HG02798 (cell line): ENCODE data around the gene GPR35.

Experiments
- ATAC-seq: cut with Tn5 transposase; IDR thresholded peaks from one replicate; pipeline ENCODE4 v1.9.1; 2021; ENCODE audit warnings: mild to moderate bottlenecking; ENCODE audit not compliant: unreplicated experiment, poor library complexity

The GPR35 gene

GRCh38 chr2:240588006-240588655 lies 37.1 kb upstream of the GPR35 start:
- no peak for ATAC-seq

DNA sequence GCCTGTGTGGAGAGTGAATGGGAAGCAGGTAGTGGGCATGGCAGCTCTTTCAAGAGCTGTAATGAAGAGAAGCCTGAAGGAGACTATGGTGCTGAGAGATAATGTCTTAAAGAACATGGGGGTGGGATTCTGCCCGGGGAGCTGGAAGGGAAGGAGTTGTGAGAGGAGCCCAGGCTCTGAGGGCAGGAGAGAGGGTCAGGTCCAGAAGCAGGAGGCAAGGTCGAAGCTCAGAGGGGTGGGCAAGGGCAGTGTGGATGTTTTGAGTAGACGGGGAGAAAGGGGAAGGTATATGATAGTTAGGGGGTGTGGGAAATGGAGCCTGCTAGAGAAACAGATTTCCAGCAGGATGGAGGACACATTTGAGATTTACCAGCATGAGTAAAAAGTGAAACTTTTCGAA lies 36.6 kb upstream of the GPR35 start:
- ATAC-seq = no peak

GRCh38 chr2:240589375-240589774 lies 35.9 kb upstream of the GPR35 start:
- ATAC-seq = no peak

GRCh38 chr2:240589850-240590525 lies 35.3 kb upstream of the GPR35 start:
- ATAC-seq = no peak

- no peak for ATAC-seq
Observed at GRCh38 chr2:240590681-240591111, 34.6 kb upstream of the GPR35 start.

- no peak for ATAC-seq
Observed at GRCh38 chr2:240591226-240591625, 34.1 kb upstream of the GPR35 start.

DNA sequence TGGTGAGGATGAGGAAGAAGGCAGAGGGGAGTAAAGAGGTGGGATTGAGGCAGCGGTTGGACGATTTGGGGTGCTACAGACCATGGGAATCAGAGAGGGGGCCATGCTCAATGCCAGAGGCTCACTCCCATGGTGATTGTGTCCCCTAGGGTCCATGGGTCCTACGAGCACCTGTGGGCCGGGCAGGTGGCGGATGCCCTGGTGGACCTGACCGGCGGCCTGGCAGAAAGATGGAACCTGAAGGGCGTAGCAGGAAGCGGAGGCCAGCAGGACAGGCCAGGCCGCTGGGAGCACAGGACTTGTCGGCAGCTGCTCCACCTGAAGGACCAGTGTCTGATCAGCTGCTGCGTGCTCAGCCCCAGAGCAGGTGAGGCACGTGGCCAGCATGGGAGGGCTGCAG lies 33.5 kb upstream of the GPR35 start:
- ATAC-seq = no peak

DNA sequence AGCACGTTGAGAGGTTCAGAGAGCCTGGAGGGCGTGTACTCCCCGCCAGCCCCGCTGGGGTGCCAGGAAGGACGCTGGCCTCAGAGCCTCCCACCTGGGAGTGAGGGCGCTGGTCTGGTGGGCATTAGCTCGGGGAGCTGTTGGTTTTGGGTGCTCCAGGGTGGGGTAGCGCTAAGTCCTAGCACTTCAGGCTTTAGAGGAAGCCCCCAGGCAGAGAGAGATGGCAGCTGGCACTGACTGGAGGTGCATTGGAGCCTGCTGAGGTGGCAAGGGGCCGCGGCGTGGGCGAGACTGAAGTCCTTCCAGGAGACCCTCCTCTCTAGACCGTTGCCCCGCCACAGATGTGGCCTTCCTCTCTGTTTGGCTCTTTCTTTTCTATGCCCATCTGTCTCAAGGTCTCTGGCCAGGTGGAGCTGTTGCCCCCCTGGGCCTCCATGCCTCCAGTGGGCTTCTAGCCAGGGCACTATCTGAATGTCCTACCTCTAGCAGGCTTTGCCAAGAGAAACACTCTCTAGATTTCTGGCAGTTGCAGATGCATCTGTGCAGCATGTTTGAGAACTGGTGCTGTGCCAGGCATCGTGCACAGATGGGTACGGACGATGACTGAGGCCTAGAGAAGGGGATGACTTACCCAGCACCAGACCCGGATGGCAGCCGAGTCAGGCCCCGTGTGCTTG lies 32.1 kb upstream of the GPR35 start:
- ATAC-seq = no peak

DNA sequence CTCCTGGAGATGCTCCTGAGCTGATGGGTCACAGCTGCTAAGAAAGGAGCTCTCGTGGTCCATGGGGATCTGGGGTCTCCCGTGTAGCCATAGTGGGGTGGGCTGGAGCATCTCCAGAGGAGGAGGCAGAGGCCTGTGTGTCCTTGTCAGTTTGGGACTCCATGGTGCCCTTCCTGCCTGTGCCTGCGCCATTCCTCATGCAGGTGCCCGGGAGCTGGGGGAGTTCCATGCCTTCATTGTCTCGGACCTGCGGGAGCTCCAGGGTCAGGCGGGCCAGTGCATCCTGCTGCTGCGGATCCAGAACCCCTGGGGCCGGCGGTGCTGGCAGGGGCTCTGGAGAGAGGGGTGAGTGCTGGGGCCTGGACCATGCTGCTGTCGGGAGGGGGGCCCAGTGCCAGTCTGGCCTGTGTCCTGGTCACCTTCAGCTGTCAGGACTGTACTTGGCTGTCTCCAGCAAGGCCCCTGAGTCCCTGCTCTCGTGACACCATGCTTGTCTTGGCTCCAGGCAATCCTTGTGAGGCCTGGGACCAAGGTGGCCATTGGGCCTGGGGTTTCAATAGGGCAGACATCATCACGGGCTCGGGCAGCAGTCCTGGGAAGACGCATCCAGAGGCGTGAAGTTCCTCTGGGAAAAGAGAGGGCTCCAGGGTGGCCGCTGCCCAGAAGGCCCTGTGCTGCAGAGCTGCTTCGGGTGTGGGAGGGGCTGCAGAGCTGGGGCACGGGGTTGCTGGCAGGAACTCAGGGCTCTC lies 31.4 kb upstream of the GPR35 start:
- ATAC-seq = no peak

GRCh38 chr2:240594511-240595380 lies 30.5 kb upstream of the GPR35 start:
- no peak for ATAC-seq

GRCh38 chr2:240595381-240596079 lies 29.8 kb upstream of the GPR35 start:
- no peak for ATAC-seq

- ATAC-seq = no peak
Observed at GRCh38 chr2:240596080-240596460, 29.2 kb upstream of the GPR35 start.

DNA sequence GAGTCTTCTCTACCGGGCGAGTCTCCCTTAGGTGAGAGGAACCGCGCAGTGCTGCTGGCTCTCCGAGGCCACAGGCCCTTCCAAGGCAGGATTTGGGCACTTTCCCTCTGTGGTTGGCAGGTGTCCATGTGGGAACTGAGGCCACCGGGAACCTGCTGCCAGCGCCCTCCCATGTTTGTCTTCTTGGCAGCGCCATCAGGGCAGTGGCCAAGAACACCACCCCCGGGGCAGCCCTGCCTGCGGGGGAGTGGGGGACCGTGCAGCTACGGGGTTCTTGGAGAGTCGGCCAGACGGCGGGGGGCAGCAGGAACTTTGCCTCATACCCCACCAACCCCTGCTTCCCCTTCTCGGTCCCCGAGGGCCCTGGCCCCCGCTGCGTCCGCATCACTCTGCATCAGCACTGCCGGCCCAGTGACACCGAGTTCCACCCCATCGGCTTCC lies 28.8 kb upstream of the GPR35 start:
- no peak for ATAC-seq

DNA sequence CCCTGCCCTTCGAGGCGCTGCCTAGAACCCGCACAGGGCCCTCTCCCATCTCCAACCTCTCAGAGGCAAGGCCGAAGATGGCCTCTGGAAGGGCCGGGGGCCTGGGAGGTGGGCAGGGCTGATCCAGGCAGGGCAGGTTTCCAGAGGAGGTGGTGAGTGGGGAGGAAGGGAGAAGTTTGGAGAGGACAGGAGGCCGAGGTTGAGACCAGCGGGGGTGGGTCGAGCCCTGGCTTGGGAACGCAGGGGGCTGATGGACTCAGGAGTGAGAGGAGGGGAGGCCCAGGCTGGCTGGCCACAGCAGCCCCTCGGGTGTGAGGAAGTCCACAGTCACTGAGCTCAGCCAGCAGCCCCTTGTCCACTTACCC lies 28.2 kb upstream of the GPR35 start:
- ATAC-seq = no peak

- ATAC-seq = no peak
Observed at GRCh38 chr2:240597419-240598181, 27.7 kb upstream of the GPR35 start.

- ATAC-seq = no peak
Observed at GRCh38 chr2:240598311-240598911, 26.9 kb upstream of the GPR35 start.

DNA sequence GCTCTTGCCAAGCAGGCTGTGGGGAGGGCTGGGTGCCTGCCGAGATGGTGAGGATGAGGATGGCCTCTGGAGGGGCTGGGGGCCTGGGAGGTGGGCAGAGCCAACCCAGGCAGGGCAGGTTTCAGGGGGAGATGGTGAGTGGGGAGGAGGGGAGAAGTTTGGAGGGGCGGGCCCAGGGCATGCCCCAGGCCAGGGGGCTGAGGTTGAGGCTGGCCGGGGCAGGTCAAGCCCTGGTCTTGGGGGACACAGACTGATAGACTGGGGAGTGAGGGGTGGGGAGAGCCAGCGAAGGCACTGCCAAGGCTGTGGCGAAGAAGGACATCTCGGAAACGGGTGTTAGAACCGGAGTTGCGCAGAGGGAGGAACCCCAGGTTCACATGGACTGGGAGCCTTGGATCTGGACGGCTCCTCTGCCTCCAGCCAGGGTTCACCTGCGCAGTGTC lies 26.1 kb upstream of the GPR35 start:
- no peak for ATAC-seq

DNA sequence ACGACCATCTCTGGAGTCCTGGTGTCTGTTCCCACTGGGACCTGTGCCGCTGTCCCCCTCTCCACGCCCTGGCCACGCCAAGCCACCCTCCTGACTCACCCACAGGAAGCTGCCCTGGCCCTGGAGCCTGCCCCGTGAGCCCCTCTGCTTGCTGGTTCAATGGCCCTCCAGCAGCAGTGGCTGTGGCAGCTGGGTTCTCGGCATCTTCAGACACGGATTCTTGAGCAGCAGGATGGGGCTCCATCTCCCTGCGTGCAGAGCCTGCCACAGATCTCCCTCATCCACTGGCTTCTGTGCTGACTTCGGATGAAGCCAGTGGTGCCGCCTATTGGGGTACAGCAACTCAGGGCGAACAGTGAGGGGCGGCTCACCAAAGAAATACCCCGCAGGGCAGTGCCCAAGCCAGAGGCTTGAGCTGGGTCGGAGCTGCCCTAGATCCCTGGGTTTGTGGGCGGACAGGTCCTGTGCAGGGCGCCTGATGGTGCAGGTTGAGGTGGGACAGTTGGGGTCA lies 24.8 kb upstream of the GPR35 start:
- ATAC-seq = no peak
